ENCODE measurements around the gene CALCB.

The CALCB gene

GRCh38 chr11:15071556-15072255 lies 1.7 kb upstream of the CALCB start:
- Histone ChIP-seq H3K4me1 (ENCODE audit: control insufficient read depth, insufficient read depth, low read length) (no peaks in the 10 kb centered on the region), H3K9me3 (ENCODE audit: control insufficient read depth, insufficient read depth, low read depth, low read length) (no peaks in the 10 kb centered on the region), H3K36me3 (ENCODE audit: control insufficient read depth in 2 of 2, insufficient read depth in 1 of 2, low read length in 2 of 2) (no peaks in the 10 kb centered on the region), H3K4me3 (ENCODE audit: low read depth, low read length) (no peak overlapping the region), H3K27ac (ENCODE audit: extremely low read depth, low read depth, low read length) (no peak overlapping the region)
- TF ChIP-seq SCRT2 (tag by site-specific recombination; IDR thresholded peaks at IDR 0.05) (no peak), CTCF (tag by site-specific recombination; IDR thresholded peaks at IDR 0.05) (no peak), ZNF175 (tag by site-specific recombination; IDR thresholded peaks at IDR 0.05) (no peak), ZNF426 (tag by site-specific recombination; IDR thresholded peaks at IDR 0.05) (no peak), ZNF580 (tag by site-specific recombination; IDR thresholded peaks at IDR 0.05) (no peak), ZNF521 (tag by site-specific recombination; IDR thresholded peaks at IDR 0.05) (no peak), REST (tag by site-specific recombination; IDR thresholded peaks at IDR 0.05) (no peak), ZNF24 (tag by site-specific recombination; IDR thresholded peaks at IDR 0.05) (no peak), ZNF416 (tag by site-specific recombination; IDR thresholded peaks at IDR 0.05) (no peak), ZFP37 (tag by site-specific recombination; IDR thresholded peaks at IDR 0.05) (no peak)
- ChIA-PET CTCF (interaction anchor here (0.7 kb wide), 1 partner anchor 11 kb away, joined by 4 read pairs; no protein-coding TSS in a partner anchor), POLR2A (no interaction called here)

GRCh38 chr11:15072551-15073143 lies 746 bp upstream of the CALCB start:
- H3K36me3 ChIP-seq (ENCODE audit: control insufficient read depth in 2 of 2, insufficient read depth in 1 of 2, low read length in 2 of 2) = no peaks in the 10 kb centered on the region
- H3K4me1 ChIP-seq (ENCODE audit: control insufficient read depth, insufficient read depth, low read length) = no peaks in the 10 kb centered on the region
- H3K27ac ChIP-seq (ENCODE audit: extremely low read depth, low read depth, low read length) = no peak overlapping the region
- ChIA-PET POLR2A (interaction anchor here (1.0 to 2.8 kb wide), 5 partner anchors 14 to 428 kb away, joined by 3 to 12 read pairs (median 6); partner anchors contain the start of gene CYP2R1), CTCF (interaction anchor here (0.5 to 6.4 kb wide), 5 partner anchors 8 to 164 kb away, joined by 3 to 143 read pairs (median 5); no protein-coding TSS in a partner anchor)
- no peaks in the 10 kb centered on the region for H3K9me3 ChIP-seq (ENCODE audit: control insufficient read depth, insufficient read depth, low read depth, low read length)
- H3K4me3 ChIP-seq (ENCODE audit: low read depth, low read length) = no peak overlapping the region
- TF ChIP-seq ZNF37A (tag by site-specific recombination; IDR thresholded peaks at IDR 0.05) (no peak), ZBTB7A (tag by site-specific recombination; IDR thresholded peaks at IDR 0.05; ENCODE audit: low read depth) (no peak), ZSCAN16 (tag by site-specific recombination; IDR thresholded peaks at IDR 0.05) (no peak), ZNF10 (tag by site-specific recombination; IDR thresholded peaks at IDR 0.05) (no peak), ZNF513 (tag by site-specific recombination; IDR thresholded peaks at IDR 0.05) (no peak), ZNF645 (tag by site-specific recombination; IDR thresholded peaks at IDR 0.05) (no peak), ZFP37 (tag by site-specific recombination; IDR thresholded peaks at IDR 0.05) (no peak), ZNF521 (tag by site-specific recombination; IDR thresholded peaks at IDR 0.05) (no peak)

All from HEK293 (cell line).